ENCODE results near the gene USH2A. TPM values are rescaled to one million over a fixed set of nuclear protein-coding genes. Genes with fewer than 3 reads are reported as not detected.

USH2A gene
- total RNA-seq, 3 donors from 2014 or later = 0.03 to 0.17 TPM; not detected in 1

DNA sequence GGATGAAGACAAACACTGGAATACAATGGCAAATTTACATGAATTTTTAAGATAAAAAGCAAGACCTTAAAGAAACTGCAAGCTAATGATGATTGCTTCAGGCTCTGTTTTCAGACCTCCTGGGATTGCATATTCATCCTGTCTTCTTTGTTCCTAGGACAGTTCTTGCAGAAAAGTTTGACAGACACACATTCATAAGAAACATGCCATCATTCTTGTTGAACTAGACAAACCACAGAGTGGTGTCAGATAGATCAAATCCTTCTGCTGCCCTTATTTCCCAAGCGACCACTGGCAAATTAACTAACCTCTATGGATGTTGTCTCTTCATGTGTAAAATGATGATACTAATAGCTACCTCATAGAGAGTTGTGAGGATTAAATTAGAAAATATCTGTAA, 674.8 kb downstream of the USH2A start:
- DNase-seq = no peak
- Histone ChIP-seq H3K36me3 (ENCODE audit: low read depth) (no peaks in the 10 kb centered on the region), H3K4me3 (no peak overlapping the region), H3K9me3 (no peaks in the 10 kb centered on the region), H3K4me1 (ENCODE audit: low read depth) (no peaks in the 10 kb centered on the region)
- intact Hi-C loops (cut with DNase I, micrococcal nuclease) = no loop called here
- TF ChIP-seq, protein P1, sequence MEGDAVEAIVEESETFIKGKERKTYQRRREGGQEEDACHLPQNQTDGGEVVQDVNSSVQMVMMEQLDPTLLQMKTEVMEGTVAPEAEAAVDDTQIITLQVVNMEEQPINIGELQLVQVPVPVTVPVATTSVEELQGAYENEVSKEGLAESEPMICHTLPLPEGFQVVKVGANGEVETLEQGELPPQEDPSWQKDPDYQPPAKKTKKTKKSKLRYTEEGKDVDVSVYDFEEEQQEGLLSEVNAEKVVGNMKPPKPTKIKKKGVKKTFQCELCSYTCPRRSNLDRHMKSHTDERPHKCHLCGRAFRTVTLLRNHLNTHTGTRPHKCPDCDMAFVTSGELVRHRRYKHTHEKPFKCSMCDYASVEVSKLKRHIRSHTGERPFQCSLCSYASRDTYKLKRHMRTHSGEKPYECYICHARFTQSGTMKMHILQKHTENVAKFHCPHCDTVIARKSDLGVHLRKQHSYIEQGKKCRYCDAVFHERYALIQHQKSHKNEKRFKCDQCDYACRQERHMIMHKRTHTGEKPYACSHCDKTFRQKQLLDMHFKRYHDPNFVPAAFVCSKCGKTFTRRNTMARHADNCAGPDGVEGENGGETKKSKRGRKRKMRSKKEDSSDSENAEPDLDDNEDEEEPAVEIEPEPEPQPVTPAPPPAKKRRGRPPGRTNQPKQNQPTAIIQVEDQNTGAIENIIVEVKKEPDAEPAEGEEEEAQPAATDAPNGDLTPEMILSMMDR (IDR thresholded peaks at IDR 0.05) = no peak
- ATAC-seq = no peak

DNA sequence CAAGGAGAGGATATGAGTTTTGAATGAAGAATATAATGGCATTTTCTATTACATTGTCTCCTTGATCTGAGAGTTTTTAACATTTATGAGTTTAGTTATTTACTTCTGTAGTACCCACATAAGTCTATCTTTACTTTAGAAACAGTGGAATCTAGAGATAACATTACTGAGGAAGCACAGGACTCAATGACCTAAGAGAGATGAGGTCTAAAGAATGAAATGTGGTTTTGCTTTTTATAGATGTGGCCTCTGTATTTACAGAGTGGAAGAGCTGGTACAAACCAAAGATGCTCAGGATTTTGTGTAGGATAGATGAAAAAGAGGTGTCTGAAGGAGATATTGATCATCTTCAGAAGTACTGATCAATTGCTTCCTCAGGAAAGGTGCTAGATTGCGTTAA, 678.8 kb downstream of the USH2A start:
- H3K4me3 ChIP-seq = no peak overlapping the region
- no peak for ATAC-seq
- no peaks in the 10 kb centered on the region for H3K9me3 ChIP-seq
- no peak for DNase-seq
- H3K36me3 ChIP-seq (ENCODE audit: low read depth) = no peaks in the 10 kb centered on the region
- intact Hi-C loops (cut with DNase I, micrococcal nuclease) = no loop called here
- H3K4me1 ChIP-seq (ENCODE audit: low read depth) = no peaks in the 10 kb centered on the region
- TF ChIP-seq, protein P1 (IDR thresholded peaks at IDR 0.05) = no peak

DNA sequence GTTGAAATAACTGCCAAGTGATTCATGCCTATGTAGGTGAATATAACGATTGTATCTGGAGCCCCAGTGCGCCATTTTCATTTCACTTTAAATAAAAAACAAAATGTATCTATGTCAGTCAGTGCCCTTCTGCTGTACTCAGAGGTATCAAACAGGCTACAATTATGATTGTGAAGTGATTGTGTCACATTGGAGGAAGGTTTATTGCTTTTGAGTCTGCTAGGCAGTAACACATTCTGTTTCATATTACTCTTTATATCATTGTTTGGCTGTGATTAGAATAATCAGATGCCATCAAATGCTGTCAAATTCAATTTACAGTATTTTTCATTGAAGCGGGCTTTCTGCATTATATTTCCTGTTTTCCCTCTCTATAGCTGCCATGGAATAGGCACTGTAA, 684.2 kb downstream of the USH2A start:
- TF ChIP-seq, protein P1 (IDR thresholded peaks at IDR 0.05) = no peak
- Histone ChIP-seq H3K36me3 (ENCODE audit: low read depth) (no peaks in the 10 kb centered on the region), H3K4me3 (no peak overlapping the region), H3K4me1 (ENCODE audit: low read depth) (no peaks in the 10 kb centered on the region), H3K9me3 (no peaks in the 10 kb centered on the region)
- intact Hi-C loops (cut with DNase I, micrococcal nuclease) = no loop called here
- DNase-seq (no peak), ATAC-seq (no peak)

DNA sequence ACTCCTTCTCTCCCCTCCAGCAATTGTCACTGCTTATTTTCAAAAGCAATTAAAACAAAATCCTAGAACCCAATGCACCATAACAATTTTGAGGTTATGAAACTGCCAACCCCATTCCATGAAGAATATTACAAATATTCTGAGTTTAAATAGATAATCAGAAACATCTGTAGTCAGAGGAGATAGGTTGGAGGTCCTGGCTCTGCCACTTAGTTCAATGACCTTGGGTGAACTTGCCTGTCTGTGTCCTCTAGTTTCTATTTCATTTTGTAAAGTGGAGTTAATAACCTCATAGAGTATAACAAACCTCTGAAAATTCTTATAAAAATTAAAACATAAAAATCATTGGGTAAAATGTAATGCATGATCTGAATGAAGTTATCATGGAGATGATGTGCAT, 691.5 kb downstream of the USH2A start:
- TF ChIP-seq, protein P1 (IDR thresholded peaks at IDR 0.05) = no peak
- no peak for DNase-seq
- Histone ChIP-seq H3K4me3 (no peak overlapping the region), H3K9me3 (no peaks in the 10 kb centered on the region), H3K36me3 (ENCODE audit: low read depth) (no peaks in the 10 kb centered on the region), H3K4me1 (ENCODE audit: low read depth) (no peaks in the 10 kb centered on the region)
- intact Hi-C loops (cut with DNase I, micrococcal nuclease) = no loop called here
- ATAC-seq = no peak

DNA sequence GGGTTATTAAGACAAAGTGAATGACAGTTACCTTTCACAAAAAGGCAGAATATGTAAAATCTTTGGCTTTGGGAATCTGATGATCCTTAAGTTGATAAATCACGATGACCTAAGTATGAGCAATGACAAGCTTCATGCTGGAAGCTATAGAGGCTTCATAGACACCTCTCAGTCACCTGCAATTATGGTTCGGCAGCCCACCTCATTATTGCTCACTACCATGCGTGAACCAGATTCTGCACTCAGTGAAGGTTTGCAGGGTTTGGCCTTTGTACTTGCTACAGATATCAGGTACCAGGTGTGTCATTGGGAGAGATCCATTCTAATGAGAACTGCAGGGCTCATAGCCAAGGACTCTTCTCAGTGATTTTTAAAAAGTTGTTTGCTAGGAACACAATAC, 692.6 kb downstream of the USH2A start:
- DNase-seq = no peak
- no peaks in the 10 kb centered on the region for H3K9me3 ChIP-seq
- H3K4me1 ChIP-seq (ENCODE audit: low read depth) = no peaks in the 10 kb centered on the region
- no peak for ATAC-seq
- TF ChIP-seq, protein P1 (IDR thresholded peaks at IDR 0.05) = no peak
- no peaks in the 10 kb centered on the region for H3K36me3 ChIP-seq (ENCODE audit: low read depth)
- H3K4me3 ChIP-seq = no peak overlapping the region
- intact Hi-C loops (cut with DNase I, micrococcal nuclease) = no loop called here

DNA sequence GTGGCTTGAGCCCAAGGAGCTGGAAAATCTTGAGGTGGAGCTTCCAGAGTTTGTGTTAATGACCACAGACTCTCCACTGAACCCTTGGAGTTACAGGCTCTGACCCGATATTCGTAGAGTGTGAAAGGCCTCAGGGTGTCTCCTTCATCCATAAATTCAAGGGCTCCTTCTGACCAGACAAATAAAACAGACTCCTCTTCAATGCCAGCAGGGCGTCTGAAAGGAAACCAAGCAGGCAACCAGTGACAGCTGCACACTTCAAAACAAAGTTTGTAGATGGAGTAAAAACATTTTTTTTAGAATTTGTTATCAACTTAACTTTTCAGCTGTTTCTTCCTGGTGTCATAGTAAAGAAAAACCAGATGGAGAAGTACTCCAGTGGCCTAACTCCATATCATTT, 695.1 kb downstream of the USH2A start:
- no peaks in the 10 kb centered on the region for H3K36me3 ChIP-seq (ENCODE audit: low read depth)
- TF ChIP-seq, protein P1 (IDR thresholded peaks at IDR 0.05) = no peak
- DNase-seq = no peak
- H3K9me3 ChIP-seq = no peaks in the 10 kb centered on the region
- no peak for ATAC-seq
- H3K4me3 ChIP-seq = no peak overlapping the region
- intact Hi-C loops (cut with DNase I, micrococcal nuclease) = no loop called here
- H3K4me1 ChIP-seq (ENCODE audit: low read depth) = no peaks in the 10 kb centered on the region
